Measurements from ENCODE around the gene EPRS1.
A peak's percentile ranks its signal among the peaks of the same experiment; 100 is the strongest.

EPRS1 gene

GRCh38 chr1:220067269-220068204, 21.2 kb upstream of the EPRS1 start:
- Histone ChIP-seq H3K4me3 (ENCODE audit: low read depth, low read length) (no peak overlapping the region), H3K27me3 (ENCODE audit: insufficient read depth, low read depth, severe bottlenecking) (no peaks in the 10 kb centered on the region), H3K36me3 (peaks cover 41% of the 10 kb centered on the region), H3K9me3 (ENCODE audit: severe bottlenecking) (no peaks in the 10 kb centered on the region), H3K27ac (no peak overlapping the region)
- TF ChIP-seq, protein P1, sequence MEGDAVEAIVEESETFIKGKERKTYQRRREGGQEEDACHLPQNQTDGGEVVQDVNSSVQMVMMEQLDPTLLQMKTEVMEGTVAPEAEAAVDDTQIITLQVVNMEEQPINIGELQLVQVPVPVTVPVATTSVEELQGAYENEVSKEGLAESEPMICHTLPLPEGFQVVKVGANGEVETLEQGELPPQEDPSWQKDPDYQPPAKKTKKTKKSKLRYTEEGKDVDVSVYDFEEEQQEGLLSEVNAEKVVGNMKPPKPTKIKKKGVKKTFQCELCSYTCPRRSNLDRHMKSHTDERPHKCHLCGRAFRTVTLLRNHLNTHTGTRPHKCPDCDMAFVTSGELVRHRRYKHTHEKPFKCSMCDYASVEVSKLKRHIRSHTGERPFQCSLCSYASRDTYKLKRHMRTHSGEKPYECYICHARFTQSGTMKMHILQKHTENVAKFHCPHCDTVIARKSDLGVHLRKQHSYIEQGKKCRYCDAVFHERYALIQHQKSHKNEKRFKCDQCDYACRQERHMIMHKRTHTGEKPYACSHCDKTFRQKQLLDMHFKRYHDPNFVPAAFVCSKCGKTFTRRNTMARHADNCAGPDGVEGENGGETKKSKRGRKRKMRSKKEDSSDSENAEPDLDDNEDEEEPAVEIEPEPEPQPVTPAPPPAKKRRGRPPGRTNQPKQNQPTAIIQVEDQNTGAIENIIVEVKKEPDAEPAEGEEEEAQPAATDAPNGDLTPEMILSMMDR (IDR thresholded peaks at IDR 0.05; ENCODE audit: low read depth, low read length) = no peak
- no peak for DNase-seq

DNA sequence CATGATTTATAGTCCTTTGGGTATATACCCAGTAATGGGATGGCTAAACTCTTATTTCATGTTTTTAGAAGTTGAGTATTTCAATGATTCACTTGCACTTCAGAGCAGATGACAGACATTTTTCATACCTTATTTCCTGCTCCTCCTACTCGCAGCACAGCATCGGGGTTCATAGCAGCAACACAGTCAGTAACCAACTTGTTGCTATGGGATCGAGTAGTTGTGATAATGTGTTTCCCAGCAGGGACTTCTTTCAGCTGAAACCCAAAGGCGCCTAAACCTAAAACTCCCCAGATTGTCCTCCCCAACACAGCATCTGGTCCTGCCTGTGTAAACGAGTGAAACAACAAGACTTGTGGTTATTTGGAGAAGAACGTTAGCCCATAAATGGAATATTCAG, 16.3 kb upstream of the EPRS1 start:
- TF ChIP-seq, protein P1 (IDR thresholded peaks at IDR 0.05; ENCODE audit: low read depth, low read length) = no peak
- no peak overlapping the region for H3K27ac ChIP-seq
- H3K4me3 ChIP-seq (ENCODE audit: low read depth, low read length) = no peak overlapping the region
- peaks cover 42% of the 10 kb centered on the region for H3K36me3 ChIP-seq
- DNase-seq = no peak
- H3K9me3 ChIP-seq (ENCODE audit: severe bottlenecking) = no peaks in the 10 kb centered on the region
- no peaks in the 10 kb centered on the region for H3K27me3 ChIP-seq (ENCODE audit: insufficient read depth, low read depth, severe bottlenecking)

DNA sequence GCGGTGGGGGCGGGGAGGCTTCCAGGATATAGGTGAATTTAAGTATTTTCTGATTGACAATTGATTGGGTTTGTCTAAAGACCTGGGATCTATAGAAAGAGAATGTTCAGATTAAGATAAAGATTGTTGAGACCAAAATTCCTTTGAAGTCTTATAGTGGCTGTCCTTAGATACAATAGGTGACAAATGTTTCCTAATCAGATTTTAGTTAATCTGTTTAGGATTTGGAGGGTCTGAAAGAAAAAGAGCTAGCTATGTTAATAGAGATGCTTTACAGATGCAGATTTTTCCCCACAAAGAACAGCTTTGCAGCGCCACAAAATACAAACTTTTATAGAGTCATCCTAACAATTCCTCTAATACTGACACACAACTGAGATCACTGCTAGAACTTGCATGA, 14.6 kb upstream of the EPRS1 start:
- Histone ChIP-seq H3K27me3 (ENCODE audit: insufficient read depth, low read depth, severe bottlenecking) (no peaks in the 10 kb centered on the region), H3K4me3 (ENCODE audit: low read depth, low read length) (no peak overlapping the region), H3K36me3 (peaks cover 49% of the 10 kb centered on the region), H3K9me3 (ENCODE audit: severe bottlenecking) (no peaks in the 10 kb centered on the region), H3K27ac (no peak overlapping the region)
- DNase-seq = no peak
- TF ChIP-seq, protein P1 (IDR thresholded peaks at IDR 0.05; ENCODE audit: low read depth, low read length) = no peak

DNA sequence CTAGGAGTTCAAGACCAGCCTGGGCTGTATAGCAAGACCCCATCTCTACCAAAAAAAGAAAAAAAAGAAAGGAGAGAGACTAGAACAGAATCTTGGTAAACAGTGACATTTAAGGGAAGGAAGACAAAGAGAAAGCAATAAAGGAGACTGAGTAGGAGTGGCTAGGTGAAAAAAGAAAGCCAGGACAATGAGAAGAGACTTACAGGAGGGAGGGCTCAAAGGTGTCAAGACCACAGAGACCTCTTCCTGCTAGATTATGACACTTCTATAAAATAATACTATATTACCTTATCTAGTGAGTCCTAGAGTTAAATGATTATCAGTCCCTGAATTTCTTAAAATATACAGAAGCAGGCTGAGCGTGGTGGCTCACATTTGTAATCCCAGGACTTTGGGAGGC, 10.1 kb upstream of the EPRS1 start:
- H3K4me3 ChIP-seq (ENCODE audit: low read depth, low read length) = no peak overlapping the region
- TF ChIP-seq, protein P1 (IDR thresholded peaks at IDR 0.05; ENCODE audit: low read depth, low read length) = no peak
- H3K36me3 ChIP-seq = peaks cover 29% of the 10 kb centered on the region
- no peak for DNase-seq
- H3K9me3 ChIP-seq (ENCODE audit: severe bottlenecking) = no peaks in the 10 kb centered on the region
- no peak overlapping the region for H3K27ac ChIP-seq
- no peaks in the 10 kb centered on the region for H3K27me3 ChIP-seq (ENCODE audit: insufficient read depth, low read depth, severe bottlenecking)

DNA sequence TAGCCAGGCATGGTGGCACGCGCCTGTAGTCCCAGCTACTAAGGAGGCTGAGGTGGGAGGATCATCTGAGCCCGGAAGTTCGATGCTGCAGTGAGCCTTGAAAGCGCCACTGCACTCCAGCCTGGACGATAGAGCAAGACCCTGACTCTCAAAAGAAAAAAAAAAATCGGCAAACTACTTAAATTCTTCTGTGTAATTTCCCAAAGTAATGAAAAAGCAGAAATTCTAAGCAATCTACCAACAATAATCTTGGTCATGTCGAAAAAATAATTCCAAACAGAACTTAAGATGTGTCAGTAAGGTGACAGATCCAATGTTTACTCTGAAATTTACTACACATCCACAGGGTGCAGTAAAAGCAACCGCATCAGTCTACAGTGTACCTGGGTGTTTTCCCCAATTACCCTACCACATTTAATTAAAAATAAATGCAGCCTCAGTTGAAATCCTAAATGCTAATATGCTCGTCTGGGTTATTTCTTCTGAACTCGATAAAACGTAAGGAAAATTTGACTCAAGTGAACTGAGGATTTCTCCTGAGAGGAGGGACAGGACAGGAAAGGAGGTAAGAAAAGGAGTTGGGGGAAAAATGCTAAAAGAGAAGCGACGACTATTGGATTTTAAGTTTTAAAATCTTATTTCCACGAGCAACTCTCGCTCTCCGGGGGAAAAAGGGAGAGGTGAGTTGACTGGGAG, 801 bp downstream of the EPRS1 start:
- TF ChIP-seq, protein P1 (IDR thresholded peaks at IDR 0.05; ENCODE audit: low read depth, low read length) = no peak
- peak overlapping the region; percentile 70 for H3K27ac ChIP-seq
- no peak for DNase-seq
- H3K9me3 ChIP-seq (ENCODE audit: severe bottlenecking) = no peaks in the 10 kb centered on the region
- no peaks in the 10 kb centered on the region for H3K27me3 ChIP-seq (ENCODE audit: insufficient read depth, low read depth, severe bottlenecking)
- peak overlapping the region; percentile 88 for H3K4me3 ChIP-seq (ENCODE audit: low read depth, low read length)
- H3K36me3 ChIP-seq = peaks cover 14% of the 10 kb centered on the region; the same call in 1 of the 2 replicates

Measured in WERI-Rb-1 (cell line).